Naive B cell (primary cell): ENCODE data around the gene CMAS. TPM values are rescaled to one million over a fixed set of nuclear protein-coding genes. Genes with fewer than 3 reads are reported as not detected.

Experiments used
- ATAC-seq, 2 donors: fragments of 150-1000 bp; cut with Tn5 transposase; 2 replicates each; pipeline ENCODE4 v1.10.0; 2021; ENCODE audit warnings: low read depth in 2 of 2, mild to moderate bottlenecking in 2 of 2, moderate library complexity in 2 of 2
- DNase-seq: peaks from one replicate; pipeline ENCODE4 v3.0.0; 2022
- H3K27ac Mint-ChIP-seq, 6 donors: one replicate each; pipeline ENCODE4 v1.8.0; 2020 to 2022; ENCODE audit warnings: mild to moderate bottlenecking in 6 of 6, mixed read lengths in 6 of 6, moderate library complexity in 5 of 6, inconsistent platforms in 2 of 6
- H3K27me3 Mint-ChIP-seq, 3 donors: one replicate each; pipeline ENCODE4 v1.8.0; 2021 to 2022; ENCODE audit warnings: mixed read lengths in 3 of 3, mild to moderate bottlenecking in 1 of 3
- H3K36me3 Mint-ChIP-seq, 2 donors: one replicate each; pipeline ENCODE4 v1.8.0; 2020 to 2022; ENCODE audit warnings: mixed read lengths in 2 of 2, inconsistent platforms in 1 of 2, mild to moderate bottlenecking in 1 of 2
- H3K4me1 Mint-ChIP-seq, 3 donors: one replicate each; pipeline ENCODE4 v1.8.0; 2020 to 2022; ENCODE audit warnings: mixed read lengths in 3 of 3, inconsistent platforms in 1 of 3, mild to moderate bottlenecking in 1 of 3, moderate library complexity in 1 of 3
- H3K4me3 Mint-ChIP-seq, 8 donors: one replicate each; pipeline ENCODE4 v1.8.0; 2020 to 2022; ENCODE audit warnings: mild to moderate bottlenecking in 8 of 8, mixed read lengths in 8 of 8, moderate library complexity in 8 of 8, inconsistent platforms in 2 of 8
- H3K9me3 Mint-ChIP-seq, 7 donors: one replicate each; pipeline ENCODE4 v1.8.0; 2020 to 2022; ENCODE audit warnings: mixed read lengths in 7 of 7, mild to moderate bottlenecking in 5 of 7, inconsistent platforms in 2 of 7, moderate library complexity in 1 of 7
- polyA plus RNA-seq, 6 donors: library from polyadenylated mRNA; unstranded; fragments of 300-500 nt; fragmentation: Illumina TruSeq; gene quantifications; one replicate each; pipeline ENCODE4 v1.2.3, GENCODE V29; 2021; ENCODE audit warnings: low read depth in 6 of 6

Gene CMAS
- polyA plus RNA-seq, 6 donors from 2014 or later: 29.6 to 43.7 (median 33.2) TPM

DNA sequence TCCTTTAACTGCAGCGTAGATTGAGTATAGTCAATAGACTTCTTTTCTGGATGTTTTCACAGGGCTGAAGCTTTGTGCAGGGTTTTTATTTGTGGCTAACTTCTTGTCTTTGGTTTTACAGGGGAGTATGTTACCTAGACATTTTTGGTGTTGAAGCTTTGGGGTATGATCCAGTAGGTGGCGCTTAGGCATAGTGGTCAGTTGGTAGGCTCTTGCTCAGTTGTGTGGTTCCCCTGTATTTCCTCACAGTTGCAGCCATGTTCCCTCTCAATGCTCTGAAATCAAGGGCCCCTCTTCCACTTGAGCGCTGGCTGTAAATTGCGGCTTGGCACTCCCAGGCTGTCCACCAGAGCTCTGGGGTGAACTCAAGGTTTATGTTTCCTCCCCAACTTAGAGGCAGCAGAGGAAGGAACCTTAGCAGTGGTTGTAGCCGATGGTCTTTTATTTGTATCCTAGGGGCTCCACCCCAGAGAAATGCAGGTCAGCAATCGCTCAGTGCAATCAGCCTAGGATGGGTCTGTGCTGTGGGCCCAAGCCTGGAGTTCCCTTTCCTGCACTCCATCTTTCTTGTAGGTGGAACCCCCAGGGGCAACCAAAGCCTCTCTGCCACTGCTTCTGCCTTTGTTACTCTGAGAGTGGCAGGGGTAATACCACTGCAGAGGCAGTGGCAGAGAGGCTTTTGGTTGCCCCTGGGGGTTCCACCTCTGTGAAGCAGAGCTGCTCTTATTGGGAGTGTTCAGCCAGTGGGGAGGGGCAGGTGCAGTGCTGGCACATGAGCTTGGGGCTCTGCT is 55.1 kb downstream of the CMAS start:
- no peak overlapping the region for H3K4me3 Mint-ChIP-seq
- peaks cover 0 to 7% (median 0%) of the 10 kb centered on the region in 7 donors for H3K9me3 Mint-ChIP-seq
- peaks cover 0 to 7% of the 10 kb centered on the region in 2 donors for H3K36me3 Mint-ChIP-seq
- H3K27ac Mint-ChIP-seq: peak overlapping the region in 1 of 6 donors; percentile 15
- peak; percentile 38 to 73 for ATAC-seq
- H3K4me1 Mint-ChIP-seq: peaks cover 5 to 16% (median 6%) of the 10 kb centered on the region in 3 donors
- peak; percentile 37 for DNase-seq
- H3K27me3 Mint-ChIP-seq: peaks cover 9 to 34% (median 26%) of the 10 kb centered on the region in 3 donors

DNA sequence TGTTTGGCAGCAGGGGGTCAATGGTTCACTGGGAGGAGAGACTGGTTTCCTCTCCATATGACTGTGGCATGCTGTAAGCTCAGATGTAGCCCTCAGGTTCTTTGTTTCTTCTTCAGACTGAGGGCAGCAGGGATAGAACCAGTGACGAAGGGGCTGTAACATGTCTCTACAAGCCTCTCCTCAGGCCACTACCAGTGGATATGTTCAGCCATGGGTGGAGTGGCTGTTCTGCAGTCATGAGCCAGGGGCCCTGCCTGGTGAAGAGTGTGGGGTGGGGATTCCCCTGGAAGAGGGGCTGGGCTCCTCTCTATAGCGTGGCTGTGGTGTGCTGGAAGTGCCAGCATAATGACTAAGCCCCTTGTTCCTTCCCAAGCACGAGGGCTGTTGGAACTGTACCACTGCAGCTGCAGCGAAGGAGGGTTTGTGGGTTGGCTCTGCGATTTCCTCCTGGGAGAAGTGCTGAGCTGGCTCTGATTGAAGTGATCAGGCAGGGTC is 55.8 kb downstream of the CMAS start:
- peaks cover 5 to 16% (median 6%) of the 10 kb centered on the region in 3 donors for H3K4me1 Mint-ChIP-seq
- H3K36me3 Mint-ChIP-seq: peaks cover 4 to 7% of the 10 kb centered on the region in 2 donors
- ATAC-seq: peak in 1 of 2 donors; percentile 25
- no peak for DNase-seq
- H3K27me3 Mint-ChIP-seq: peaks cover 9 to 39% (median 26%) of the 10 kb centered on the region in 3 donors
- peaks cover 0 to 7% (median 0%) of the 10 kb centered on the region in 7 donors for H3K9me3 Mint-ChIP-seq
- no peak overlapping the region for H3K27ac Mint-ChIP-seq
- peak overlapping the region in 1 of 8 donors; percentile 48 for H3K4me3 Mint-ChIP-seq

DNA sequence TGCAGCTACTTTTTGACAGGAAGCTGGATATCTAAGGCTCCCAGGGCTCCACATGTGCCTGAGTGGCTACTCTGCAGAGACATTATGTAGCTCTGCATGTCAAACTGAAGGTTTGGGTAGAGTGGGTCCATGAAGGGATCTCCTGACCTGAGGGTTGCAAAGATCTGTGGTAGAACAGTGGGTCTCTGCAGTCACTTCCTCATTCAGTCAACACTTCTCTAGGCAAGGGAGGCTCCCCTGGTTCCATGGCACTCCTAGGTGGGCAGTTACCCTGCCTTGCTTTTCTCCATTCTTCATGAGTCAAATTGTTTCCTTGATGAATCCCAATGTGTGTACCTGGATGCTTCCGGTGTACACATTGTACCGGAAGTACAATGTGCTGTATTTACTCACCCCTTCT is 57.4 kb downstream of the CMAS start:
- Mint-ChIP-seq H3K27ac (no peak overlapping the region), H3K4me3 (peak overlapping the region in 1 of 8 donors; percentile 22), H3K36me3 (peaks cover 0 to 4% of the 10 kb centered on the region in 2 donors), H3K4me1 (peaks cover 5 to 16% (median 6%) of the 10 kb centered on the region in 3 donors), H3K27me3 (peaks cover 4 to 24% (median 12%) of the 10 kb centered on the region in 3 donors), H3K9me3 (peaks cover 0 to 6% (median 0%) of the 10 kb centered on the region in 7 donors)
- no peak for DNase-seq
- peak in 1 of 2 donors; percentile 37 for ATAC-seq

DNA sequence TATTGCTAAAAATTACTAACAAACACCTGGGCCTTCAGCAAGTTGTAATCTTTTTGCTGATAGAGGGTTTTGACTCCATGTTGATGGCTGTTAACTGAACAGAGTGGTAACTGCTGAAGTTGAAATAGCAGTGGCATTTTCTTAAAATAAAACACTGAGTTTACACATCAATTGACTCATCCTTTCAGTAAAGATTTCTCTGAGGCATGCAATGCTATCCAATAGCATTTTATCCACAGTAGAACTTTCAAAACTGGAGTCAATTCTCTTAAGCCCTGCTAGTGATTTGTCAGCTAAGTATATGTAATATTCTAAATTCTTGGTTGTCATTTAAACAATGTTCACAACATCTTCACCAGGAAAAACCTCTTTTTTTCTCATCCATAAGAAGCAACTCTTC is 59.5 kb downstream of the CMAS start:
- H3K9me3 Mint-ChIP-seq: peaks cover 0 to 3% (median 0%) of the 10 kb centered on the region in 7 donors
- H3K36me3 Mint-ChIP-seq: peaks cover 0 to 4% of the 10 kb centered on the region in 2 donors
- no peak overlapping the region for H3K4me3 Mint-ChIP-seq
- DNase-seq: no peak
- H3K27ac Mint-ChIP-seq: no peak overlapping the region
- peaks cover 0 to 10% (median 4%) of the 10 kb centered on the region in 3 donors for H3K27me3 Mint-ChIP-seq
- ATAC-seq: no peak
- H3K4me1 Mint-ChIP-seq: peaks cover 5 to 16% (median 6%) of the 10 kb centered on the region in 3 donors

DNA sequence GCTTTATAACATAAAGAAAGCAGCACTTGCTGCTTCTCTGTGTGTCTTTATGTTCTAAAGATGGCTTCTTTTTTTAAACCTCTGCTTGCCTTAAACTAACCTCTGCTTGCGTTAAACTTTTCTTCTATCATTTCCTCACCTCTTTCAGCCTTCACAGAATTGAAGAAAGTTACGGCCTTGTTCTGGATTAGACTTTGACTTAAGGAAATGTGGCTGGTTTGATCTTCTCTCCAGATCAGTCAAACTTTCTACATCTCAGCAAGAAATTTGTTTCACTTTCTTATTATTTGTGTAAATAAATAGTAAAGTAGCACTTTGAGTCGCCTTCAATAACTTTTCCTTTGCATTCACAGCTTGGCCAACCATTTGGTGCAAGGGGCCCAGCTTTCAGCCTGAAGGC is 64.2 kb downstream of the CMAS start:
- peaks cover 0 to 3% (median 0%) of the 10 kb centered on the region in 7 donors for H3K9me3 Mint-ChIP-seq
- no peak overlapping the region for H3K4me3 Mint-ChIP-seq
- DNase-seq (no peak), ATAC-seq (no peak)
- peaks cover 0 to 4% of the 10 kb centered on the region in 2 donors for H3K36me3 Mint-ChIP-seq
- H3K27ac Mint-ChIP-seq: no peak overlapping the region
- peaks cover 8 to 30% (median 14%) of the 10 kb centered on the region in 3 donors for H3K27me3 Mint-ChIP-seq
- no peaks in the 10 kb centered on the region for H3K4me1 Mint-ChIP-seq

Other genes starting within 250 kb of the CMAS start
- gene ABCC9, start 104.8 kb upstream of the CMAS start, polyA plus RNA-seq: not detected